Endothelial cell of umbilical vein (primary cell): ENCODE data around the gene NDST3. TPM values are rescaled to one million over a fixed set of nuclear protein-coding genes. Genes with fewer than 3 reads are reported as not detected.

Experiments
- BruUV-seq: library from RNA; stranded (reverse); fragments of 400-500 nt; replicated peaks from 2 replicates; lab custom pipeline; 2021; lab: Mats Ljungman, UMichigan
- CTCF ChIA-PET: fragments of 300-600, 350-600 bp; sonication (Branson Sonifier 250); formaldehyde crosslinking; loops from one replicate; lab custom pipeline; 2021; ENCODE audit warnings: antibody characterized with exemption, inconsistent platforms; lab: Charles Lee
- POLR2A ChIA-PET: fragments of 300-600, 350-600 bp; sonication (Branson Sonifier 250); formaldehyde crosslinking; loops from one replicate; lab custom pipeline; 2021; ENCODE audit warnings: antibody characterized with exemption, inconsistent platforms; lab: Charles Lee
- DNase-seq: peaks from one replicate; pipeline ENCODE4 v3.0.0-alpha.2; 2011; ENCODE audit warnings: low read depth, low spot score
- FAIRE-seq: peaks from 2 replicates; lab custom pipeline; 2011; peaks lifted over from hg19 to GRCh38; lab: Jason Lieb, UNC
- H2AFZ ChIP-seq: 2 replicates; pipeline ENCODE4 v1.6.0; 2012; ENCODE audit warnings: low read depth, low read length, control low read depth, inconsistent platforms
- H3K27ac ChIP-seq: 2 replicates; pipeline ENCODE4 v1.5.1; 2011; ENCODE audit warnings: low read depth, mild to moderate bottlenecking, control low read depth, low read length, moderate library complexity; ENCODE audit not compliant: insufficient read depth
- H3K27me3 ChIP-seq, 2 experiments: 2 replicates each; pipeline versions ENCODE4 v1.6.0 to v1.6.1; 2011; ENCODE audit warnings: low read length in 2 of 2, mixed read lengths in 1 of 2; ENCODE audit not compliant: control insufficient read depth in 2 of 2, insufficient read depth in 2 of 2
- H3K36me3 ChIP-seq, 2 experiments: 2 replicates in 1 of 2; 3 replicates in 1 of 2; pipeline ENCODE4 v1.5.1; 2011; ENCODE audit warnings: low read length in 2 of 2, mild to moderate bottlenecking in 1 of 2, moderate library complexity in 1 of 2; ENCODE audit not compliant: control insufficient read depth in 2 of 2, insufficient read depth in 2 of 2; ENCODE audit errors: extremely low read depth in 1 of 2
- H3K4me1 ChIP-seq: 3 replicates; pipeline ENCODE4 v1.5.1; 2011; ENCODE audit warnings: mild to moderate bottlenecking, low read length; ENCODE audit not compliant: control insufficient read depth, insufficient read depth; ENCODE audit errors: extremely low read depth
- H3K4me2 ChIP-seq: 2 replicates; pipeline ENCODE4 v1.6.1; 2011; ENCODE audit warnings: low read length, control low read depth, mixed read lengths; ENCODE audit not compliant: insufficient read depth
- H3K4me3 ChIP-seq, 3 experiments: fragments of 200-600 bp in 1 of 3; sonication (generic), shearing (Covaris generic) in 1 of 3; replicated peaks in 1 of 3; 2 replicates each; pipeline ENCODE4 v1.5.1; 2011 to 2016; ENCODE audit warnings: control low read depth in 3 of 3, low read length in 3 of 3, mild to moderate bottlenecking in 2 of 3, inconsistent platforms in 1 of 3, low read depth in 1 of 3, moderate library complexity in 1 of 3; ENCODE audit not compliant: insufficient read depth in 1 of 3
- H3K79me2 ChIP-seq: 2 replicates; pipeline ENCODE4 v1.6.0; 2012; ENCODE audit warnings: low read length, inconsistent platforms; ENCODE audit not compliant: control insufficient read depth, insufficient read depth
- H3K9ac ChIP-seq: replicated peaks from 2 replicates; pipeline ENCODE3; 2011; ENCODE audit warnings: low read length, control low read depth; ENCODE audit not compliant: insufficient read depth; ENCODE audit errors: extremely low read depth
- H3K9me1 ChIP-seq: replicated peaks from 3 replicates; pipeline ENCODE4 v1.6.0; 2011; ENCODE audit warnings: mild to moderate bottlenecking, low read length; ENCODE audit not compliant: control insufficient read depth, insufficient read depth; ENCODE audit errors: extremely low read depth
- H3K9me3 ChIP-seq: replicated peaks from 2 replicates; pipeline ENCODE4 v1.5.1; 2012; ENCODE audit warnings: low read length, inconsistent platforms; ENCODE audit not compliant: control insufficient read depth, insufficient read depth
- H4K20me1 ChIP-seq: replicated peaks from 2 replicates; pipeline ENCODE3; 2011; ENCODE audit warnings: mild to moderate bottlenecking, low read length; ENCODE audit not compliant: control insufficient read depth, insufficient read depth; ENCODE audit errors: extremely low read depth
- CTCF ChIP-seq, 2 donors: IDR thresholded peaks; 1 replicate in 1 of 2; 2 replicates in 1 of 2; pipeline ENCODE4 v1.5.1; 2011; ENCODE audit warnings: low read length in 2 of 2, mild to moderate bottlenecking in 2 of 2, moderate library complexity in 2 of 2, control low read depth in 1 of 2, inconsistent platforms in 1 of 2, low read depth in 1 of 2; ENCODE audit not compliant: insufficient read depth in 1 of 2; ENCODE audit errors: extremely low read depth in 1 of 2
- EZH2 ChIP-seq: IDR thresholded peaks from 2 replicates; pipeline ENCODE4 v1.6.1; 2012; ENCODE audit warnings: borderline replicate concordance, low read depth, mild to moderate bottlenecking, moderate library complexity, low read length, inconsistent platforms; ENCODE audit not compliant: severe bottlenecking
- FOS ChIP-seq: IDR thresholded peaks from 2 replicates; pipeline ENCODE4 v1.6.1; 2011; ENCODE audit warnings: mild to moderate bottlenecking, low read length, moderate library complexity, borderline replicate concordance; ENCODE audit not compliant: insufficient read depth
- GATA2 ChIP-seq: IDR thresholded peaks from 2 replicates; pipeline ENCODE4 v1.7.0; 2011; ENCODE audit warnings: low read depth, mild to moderate bottlenecking, moderate library complexity, mixed read lengths, low read length; ENCODE audit not compliant: insufficient read length, insufficient read depth
- JUN ChIP-seq: IDR thresholded peaks from 2 replicates; pipeline ENCODE4 v1.6.1; 2011; ENCODE audit warnings: borderline replicate concordance, low read depth; ENCODE audit not compliant: insufficient read length, insufficient read depth
- MAX ChIP-seq: IDR thresholded peaks from 2 replicates; pipeline ENCODE4 v1.6.1; 2011; ENCODE audit not compliant: insufficient read depth, insufficient read length
- MYC ChIP-seq: IDR thresholded peaks from one replicate; pipeline ENCODE4 v1.6.1; 2011; ENCODE audit warnings: mild to moderate bottlenecking, low read depth, low read length
- POLR2A ChIP-seq: IDR thresholded peaks from 2 replicates; pipeline ENCODE4 v1.6.1; 2012; ENCODE audit warnings: low read depth, mild to moderate bottlenecking, control low read depth, low read length
- POLR2AphosphoS5 ChIP-seq: IDR thresholded peaks from 2 replicates; pipeline ENCODE4 v1.6.1; 2012; ENCODE audit warnings: low read depth, mild to moderate bottlenecking, control low read depth, low read length, moderate library complexity; ENCODE audit not compliant: insufficient read depth
- dilution Hi-C: fragments of 300-500 bp; cut with MboI; formaldehyde crosslinking; loops from one replicate; pipeline ENCODE4 v1.15.0; 2019; ENCODE audit warnings: low sequenced_read_pairs; ENCODE audit not compliant: extremely low pct_ligation_motif_present
- intact Hi-C: fragments of 100-400 bp; cut with micrococcal nuclease; formaldehyde crosslinking; loops from one replicate; pipeline ENCODE4 v1.10.0; 2022
- polyA plus RNA-seq, 4 experiments: library from polyadenylated mRNA; depleted of rRNA in 3 of 4; stranded (reverse) in 3 of 4; unstranded in 1 of 4; fragments of >200 nt; gene quantifications; 2 replicates each; pipeline versions ENCODE4 v1.2.1 to v1.2.3, GENCODE V29; 2011 to 2012; ENCODE audit warnings: missing spikeins in 1 of 4
- total RNA-seq: library from RNA; stranded (reverse); gene quantifications from 2 replicates; pipeline ENCODE4 v1.2.3, GENCODE V29; 2021

Gene NDST3
- total and polyA plus RNA-seq, 2 donors (not counting 3 experiments of a cell fraction or from before 2014, with no cell fraction given) = 0.04 TPM; not detected in 1

GRCh38 chr4:118026806-118027205 is 7.5 kb upstream of the NDST3 start:
- no peak for TF ChIP-seq POLR2A
- TF ChIP-seq JUN = no peak
- TF ChIP-seq CTCF (IDR thresholded peaks at IDR 0.05; ENCODE audit: extremely low read depth in 1 of 2, insufficient read depth in 1 of 2, low read depth in 1 of 2, low read length in 2 of 2) = no peak
- no peak for TF ChIP-seq MAX
- TF ChIP-seq EZH2 = no peak
- no peak for TF ChIP-seq POLR2AphosphoS5
- TF ChIP-seq FOS = no peak
- TF ChIP-seq GATA2 = no peak
- no peak for TF ChIP-seq MYC
- ChIA-PET CTCF (interaction anchor here (1.6 kb wide), 1 partner anchor 8 kb away, joined by 3 read pairs; no protein-coding TSS in a partner anchor), POLR2A (no interaction called here)
- Histone ChIP-seq H3K4me1 (no peaks in the 10 kb centered on the region), H4K20me1 (no peaks in the 10 kb centered on the region), H3K9ac (no peak overlapping the region), H3K4me2 (no peak overlapping the region), H3K4me3 (no peak overlapping the region), H3K9me3 (no peaks in the 10 kb centered on the region), H2AFZ (no peak overlapping the region), H3K27me3 (peaks cover 0 to 1% of the 10 kb centered on the region in 2 experiments), H3K27ac (no peak overlapping the region), H3K9me1 (no peaks in the 10 kb centered on the region), H3K79me2 (no peaks in the 10 kb centered on the region), H3K36me3 (no peaks in the 10 kb centered on the region)
- DNase-seq = no peak
- intact Hi-C loops = no loop called here
- BruUV-seq = no TSS peak
- dilution Hi-C loops = no loop called here
- no peak for FAIRE-seq
